ELR (cell line): ENCODE measurements around the gene SH3RF1.

Experiments used
- DNase-seq: peaks from one replicate; pipeline ENCODE4 v3.0.0-alpha.2; 2015; ENCODE audit warnings: low read depth

SH3RF1 gene

GRCh38 chr4:169064296-169064695 lies 206.5 kb downstream of the SH3RF1 start:
- DNase-seq: no peak

GRCh38 chr4:169063441-169063840 lies 207.3 kb downstream of the SH3RF1 start:
- no peak for DNase-seq

GRCh38 chr4:169062897-169063244 lies 207.9 kb downstream of the SH3RF1 start:
- DNase-seq: no peak

GRCh38 chr4:169061386-169061785 lies 209.4 kb downstream of the SH3RF1 start:
- no peak for DNase-seq

- no peak for DNase-seq
These were observed 210.2 kb downstream of the SH3RF1 start for GRCh38 chr4:169060391-169061091.

GRCh38 chr4:169059306-169060211 lies 211.2 kb downstream of the SH3RF1 start:
- no peak for DNase-seq

GRCh38 chr4:169058312-169058711 lies 212.4 kb downstream of the SH3RF1 start:
- DNase-seq: no peak

- DNase-seq: no peak
These were observed 215.9 kb downstream of the SH3RF1 start for GRCh38 chr4:169054879-169055278.

- DNase-seq: no peak
These were observed 218.2 kb downstream of the SH3RF1 start for GRCh38 chr4:169052594-169052945.

GRCh38 chr4:169051761-169052593 lies 218.8 kb downstream of the SH3RF1 start:
- DNase-seq: no peak

GRCh38 chr4:169050881-169051760 lies 219.6 kb downstream of the SH3RF1 start:
- no peak for DNase-seq

GRCh38 chr4:169050284-169050683 lies 220.5 kb downstream of the SH3RF1 start:
- DNase-seq: no peak

GRCh38 chr4:169048868-169049414 lies 221.8 kb downstream of the SH3RF1 start:
- no peak for DNase-seq

- DNase-seq: no peak
These were observed 222.8 kb downstream of the SH3RF1 start for GRCh38 chr4:169047956-169048355.

GRCh38 chr4:169045862-169046584 lies 224.7 kb downstream of the SH3RF1 start:
- peak; percentile 3 for DNase-seq

- DNase-seq: no peak
These were observed 225.9 kb downstream of the SH3RF1 start for GRCh38 chr4:169044714-169045447.
